Posterior cingulate gyrus (tissue), 11 donors: ENCODE data around the gene ALDH3B1.

Source experiments
- DNase-seq, 10 donors: peaks; one replicate each; pipeline versions ENCODE4 v3.0.0 to v3.0.0-alpha.2; 2020 to 2021; ENCODE audit warnings: mixed read lengths in 3 of 10
- intact Hi-C: fragments of 100-400 bp; cut with DNase I; formaldehyde crosslinking; loops from one replicate; pipeline ENCODE4 v1.15.1; 2023

The ALDH3B1 gene

DNA sequence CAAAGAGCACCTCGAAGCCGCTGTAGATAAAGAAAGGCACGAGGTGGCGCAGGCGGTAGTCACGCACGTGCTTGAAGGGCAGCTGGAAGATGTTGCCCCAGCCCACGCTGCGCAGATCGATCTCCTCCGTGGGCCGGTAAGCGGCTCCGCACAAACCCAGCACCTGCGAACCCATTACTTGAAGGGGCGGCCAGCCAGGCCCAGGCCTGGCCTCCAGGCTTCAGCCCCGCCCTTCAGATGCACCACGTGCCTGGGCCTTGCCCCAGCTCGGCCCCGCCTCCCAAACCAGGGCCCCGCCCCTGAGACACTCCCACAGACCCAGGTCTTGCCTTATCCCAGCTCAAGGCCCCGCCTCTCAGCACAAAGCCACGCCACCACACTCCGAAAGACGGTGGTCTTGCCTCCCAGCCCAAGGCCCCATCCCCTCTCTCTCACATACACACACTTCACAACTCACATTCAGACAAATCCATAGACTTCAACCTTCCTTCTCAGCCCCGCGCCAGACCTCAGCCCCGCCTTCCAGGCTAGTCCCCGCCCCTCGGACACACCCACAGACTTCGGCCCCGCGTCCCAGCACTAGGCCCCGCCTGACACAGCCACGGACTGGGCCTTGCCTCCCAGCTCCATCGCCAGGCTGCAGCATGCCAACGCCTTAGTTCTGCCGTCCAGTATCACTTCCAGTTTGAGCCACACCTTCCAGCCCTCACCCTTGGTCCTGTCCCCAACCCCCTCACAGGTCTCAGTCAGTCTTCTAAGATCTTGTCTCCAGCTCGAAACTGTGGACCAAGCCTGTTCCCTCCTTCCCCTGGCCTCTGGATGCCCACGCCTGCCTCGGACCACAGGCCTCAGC lies 13.3 kb upstream of the ALDH3B1 start:
- DNase-seq, result peak in 2 of 10 donors; percentile 74 to 85
- intact Hi-C loops, result no loop called here

GRCh38 chr11:67997475-67997921 lies 12.6 kb upstream of the ALDH3B1 start:
- intact Hi-C loops, result no loop called here
- peak in 2 of 10 donors; percentile 72 to 75 for DNase-seq

- DNase-seq, result peak in 2 of 10 donors; percentile 49 to 70
- intact Hi-C loops, result no loop called here
Measured at GRCh38 chr11:67998150-67999045, 11.7 kb upstream of the ALDH3B1 start.

GRCh38 chr11:67999201-67999629 lies 10.9 kb upstream of the ALDH3B1 start:
- intact Hi-C loops, result no loop called here
- DNase-seq, result peak in 2 of 10 donors; percentile 70 to 76

DNA sequence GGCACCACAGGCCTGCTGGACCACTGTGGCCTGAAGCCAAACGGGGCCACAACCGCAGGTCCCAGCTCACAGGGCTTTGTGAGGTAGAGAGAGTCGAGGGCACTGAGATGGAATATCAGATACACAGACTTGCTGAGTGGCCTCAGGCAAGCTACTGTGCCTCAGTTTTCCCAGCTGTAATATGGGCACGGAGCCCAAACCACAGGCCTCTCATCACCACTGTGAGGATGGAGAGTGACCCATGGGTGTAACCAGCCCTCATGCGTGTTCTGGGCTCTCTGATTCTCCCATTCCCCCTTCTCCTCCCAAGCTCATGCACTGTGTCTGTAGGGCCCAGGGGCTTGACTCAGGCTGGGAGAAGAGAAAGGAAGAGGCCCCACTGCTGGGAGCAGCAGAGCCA lies 10.4 kb upstream of the ALDH3B1 start:
- DNase-seq, result peak in 1 of 10 donors; percentile 14
- intact Hi-C loops, result no loop called here

DNA sequence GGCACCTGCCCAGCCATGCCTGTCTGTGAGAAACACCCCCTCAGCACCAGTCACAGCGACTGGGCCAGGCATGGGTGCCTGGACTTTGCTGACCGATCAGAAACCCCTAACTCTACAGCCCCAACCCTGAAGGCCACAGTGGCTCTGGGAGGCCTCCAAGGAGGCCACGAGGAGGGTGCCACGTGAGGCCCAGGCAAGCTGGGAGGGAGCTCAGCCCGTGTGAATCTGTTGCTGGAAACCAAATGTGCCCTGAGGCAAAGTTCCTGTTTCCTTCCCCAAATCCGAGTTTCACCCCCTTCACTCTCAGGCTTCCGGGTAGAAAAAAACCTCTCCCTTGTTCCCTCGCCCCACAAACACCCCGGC lies 7.6 kb upstream of the ALDH3B1 start:
- DNase-seq, result peak in 2 of 10 donors; percentile 55 to 76
- intact Hi-C loops, result no loop called here

GRCh38 chr11:68002938-68003845 lies 6.9 kb upstream of the ALDH3B1 start:
- intact Hi-C loops, result no loop called here
- DNase-seq, result peak in 2 of 10 donors; percentile 84 to 87

GRCh38 chr11:68003846-68004550 lies 6.1 kb upstream of the ALDH3B1 start, which contains the start of gene UNC93B1:
UNC93B1 (minus strand) TSS chr11:68004097; CDS start chr11:68004043, 54 bp downstream.
- DNase-seq, result peak in 9 of 10 donors; percentile 47 to 92 (median 55)
- intact Hi-C loops, result no loop called here

- DNase-seq, result peak in 3 of 10 donors; percentile 72 to 86 (median 75)
- intact Hi-C loops, result no loop called here
Measured at GRCh38 chr11:68004551-68005335, 5.4 kb upstream of the ALDH3B1 start.

GRCh38 chr11:68006606-68007166 lies 3.4 kb upstream of the ALDH3B1 start:
- intact Hi-C loops, result no loop called here
- DNase-seq, result peak in 3 of 10 donors; percentile 27 to 76 (median 43)

GRCh38 chr11:68007498-68008380 lies 2.4 kb upstream of the ALDH3B1 start:
- intact Hi-C loops, result no loop called here
- peak in 2 of 10 donors; percentile 52 to 56 for DNase-seq

GRCh38 chr11:68008381-68009337 lies 1.5 kb upstream of the ALDH3B1 start:
- intact Hi-C loops, result no loop called here
- DNase-seq, result peak in 1 of 10 donors; percentile 65

GRCh38 chr11:68009391-68010089 lies 587 bp upstream of the ALDH3B1 start:
- intact Hi-C loops, result no loop called here

GRCh38 chr11:68011051-68011943 lies 1.2 kb downstream of the ALDH3B1 start:
- DNase-seq, result no peak
- intact Hi-C loops, result no loop called here

More at GRCh38 chr11:68009391-68010089, 587 bp upstream of the ALDH3B1 start:
- DNase-seq, result no peak
